Right ventricle myocardium inferior (tissue), 1 donor: ENCODE measurements around the gene FBXW7. TPM values are rescaled to one million over a fixed set of nuclear protein-coding genes. Genes with fewer than 3 reads are reported as not detected.
"Not testable (repeated sequence)": the region's sequence is repeated elsewhere in the genome, so short reads cannot be mapped to it uniquely, and the experiment has no call there.

ENCODE experiments used
- ATAC-seq: fragments of 200-7000 bp; cut with Tn5 transposase; one replicate; pipeline ENCODE4 v1.9.1; 2020; ENCODE audit warnings: mild to moderate bottlenecking, moderate library complexity
- DNase-seq: peaks from one replicate; pipeline ENCODE4 v3.0.0; 2021; ENCODE audit errors: missing footprints
- intact Hi-C: fragments of 100-400 bp; cut with DNase I; formaldehyde crosslinking; loops from one replicate; pipeline ENCODE4 v1.11.0; 2022
- total RNA-seq: library from RNA; stranded (reverse); fragmentation: NEBNext Ultra II Directional; extraction: Animal tissue kit (Norgen Biotek cat#: 25700); gene quantifications from one replicate; pipeline ENCODE4 v1.2.1, GENCODE V29; 2021
- donor health status: DM: no; HTN: yes; CAD: no; lungs with severe emphysema.

FBXW7 gene
- total RNA-seq, 1 donor from 2014 or later, result 55.9 TPM

- DNase-seq, result no peak
- ATAC-seq, result no peak
- intact Hi-C loops, result no loop called here
Observed at GRCh38 chr4:152556283-152556682, 20.4 kb upstream of the FBXW7 start.

GRCh38 chr4:152554742-152555141 is 18.9 kb upstream of the FBXW7 start:
- no peak for ATAC-seq

GRCh38 chr4:152550687-152551086 is 14.8 kb upstream of the FBXW7 start:
- ATAC-seq, DNase-seq, intact Hi-C loops: not testable (repeated sequence)

More at GRCh38 chr4:152554742-152555141, 18.9 kb upstream of the FBXW7 start:
- no peak for DNase-seq
- intact Hi-C loops, result no loop called here

- intact Hi-C loops, result no loop called here
- no peak for DNase-seq
- no peak for ATAC-seq
Observed at GRCh38 chr4:152545088-152545487, 9.2 kb upstream of the FBXW7 start.

GRCh38 chr4:152544533-152544932 is 8.6 kb upstream of the FBXW7 start:
- intact Hi-C loops, DNase-seq, ATAC-seq: not testable (repeated sequence)

GRCh38 chr4:152540941-152541340 is 5.0 kb upstream of the FBXW7 start:
- ATAC-seq, result no peak
- intact Hi-C loops, result no loop called here
- DNase-seq, result no peak

- DNase-seq (no peak), ATAC-seq (no peak)
Observed at GRCh38 chr4:152540293-152540674, 4.4 kb upstream of the FBXW7 start.

GRCh38 chr4:152539556-152540292 is 3.8 kb upstream of the FBXW7 start:
- ATAC-seq, result no peak
- intact Hi-C loops, result no loop called here
- no peak for DNase-seq

More at GRCh38 chr4:152540293-152540674, 4.4 kb upstream of the FBXW7 start:
- intact Hi-C loops, result no loop called here

- ATAC-seq (no peak), DNase-seq (no peak)
- intact Hi-C loops, result no loop called here
Observed at GRCh38 chr4:152537881-152538280, 2.0 kb upstream of the FBXW7 start.

GRCh38 chr4:152536545-152537182 is 772 bp upstream of the FBXW7 start:
- DNase-seq, result no peak
- intact Hi-C loops, result no loop called here

GRCh38 chr4:152535360-152535902 is 461 bp downstream of the FBXW7 start:
- ATAC-seq (peak; percentile 3), DNase-seq (peak; percentile 74)
- intact Hi-C loops, result no loop called here

More at GRCh38 chr4:152536545-152537182, 772 bp upstream of the FBXW7 start:
- peak; percentile 5 for ATAC-seq

- no peak for ATAC-seq
- intact Hi-C loops, result no loop called here
Observed at GRCh38 chr4:152534541-152535359, 1.1 kb downstream of the FBXW7 start.

GRCh38 chr4:152531479-152531878 is 4.4 kb downstream of the FBXW7 start:
- no peak for ATAC-seq
- no peak for DNase-seq
- intact Hi-C loops, result no loop called here

More at GRCh38 chr4:152534541-152535359, 1.1 kb downstream of the FBXW7 start:
- DNase-seq, result peak; percentile 87

- ATAC-seq (no peak), DNase-seq (no peak)
- intact Hi-C loops, result no loop called here
Observed at GRCh38 chr4:152530600-152530999, 5.3 kb downstream of the FBXW7 start.

- DNase-seq (no peak), ATAC-seq (no peak)
- intact Hi-C loops, result no loop called here
Observed at GRCh38 chr4:152529880-152530279, 6.0 kb downstream of the FBXW7 start.

GRCh38 chr4:152528060-152528459 is 7.8 kb downstream of the FBXW7 start:
- DNase-seq, result no peak
- intact Hi-C loops, result no loop called here
- no peak for ATAC-seq

GRCh38 chr4:152525878-152526277 is 10.0 kb downstream of the FBXW7 start:
- ATAC-seq (no peak), DNase-seq (no peak)
- intact Hi-C loops, result no loop called here

GRCh38 chr4:152524427-152524826 is 11.5 kb downstream of the FBXW7 start:
- ATAC-seq, result no peak
- DNase-seq, result no peak
- intact Hi-C loops, result no loop called here

- intact Hi-C loops, result no loop called here
- DNase-seq (no peak), ATAC-seq (no peak)
Observed at GRCh38 chr4:152523731-152524130, 12.2 kb downstream of the FBXW7 start.
